A549 (cell line): Measurements from ENCODE around the gene PDSS2. TPM values are rescaled to one million over a fixed set of nuclear protein-coding genes. Genes with fewer than 3 reads are reported as not detected.

Source experiments
- ATAC-seq, 2 experiments: fragments of 200-7000 bp in 1 of 2; fragments of >200 bp in 1 of 2; cut with Nextera tagmentation in 1 of 2; cut with Tn5 transposase in 1 of 2; 3 replicates each; pipeline versions ENCODE4 v1.8.0 to v1.9.1; 2018 to 2020; ENCODE audit warnings: mild to moderate bottlenecking in 1 of 2, moderate library complexity in 1 of 2
- CTCF ChIA-PET: fragments of 300-600 bp; sonication (Branson Sonifier 250); formaldehyde crosslinking; extraction: SDS; loops from one replicate; lab custom pipeline; 2021; ENCODE audit warnings: antibody characterized with exemption, inconsistent platforms; lab: Yijun Ruan, JAX
- POLR2A ChIA-PET: fragments of 350-600 bp; formaldehyde crosslinking; extraction: SDS; loops from one replicate; lab custom pipeline; 2021; ENCODE audit warnings: antibody characterized with exemption, inconsistent platforms; lab: Yijun Ruan, JAX
- DNase-seq, 2 experiments: peaks; one replicate each; pipeline versions ENCODE4 v3.0.0 to v3.0.0-alpha.2; 2011 to 2016; ENCODE audit warnings: low read depth in 1 of 2, low spot score in 1 of 2
- FAIRE-seq: peaks from 2 replicates; lab custom pipeline; 2011; peaks lifted over from hg19 to GRCh38; lab: Jason Lieb, UNC
- H3K27ac ChIP-seq, 2 experiments: fragments of >200 bp; sonication (Bioruptor Twin); formaldehyde crosslinking; 3 replicates each; pipeline ENCODE4 v1.5.1; 2016 to 2017
- H3K4me1 ChIP-seq: fragments of >200 bp; sonication (Bioruptor Twin); formaldehyde crosslinking; 3 replicates; pipeline ENCODE4 v1.6.1; 2016
- H3K4me2 ChIP-seq: fragments of >200 bp; sonication (Bioruptor Twin); formaldehyde crosslinking; 3 replicates; pipeline ENCODE4 v1.6.1; 2016
- H3K4me3 ChIP-seq: fragments of >200 bp; sonication (Bioruptor Twin); formaldehyde crosslinking; 3 replicates; pipeline ENCODE4 v1.5.1; 2016
- H3K9me3 ChIP-seq: fragments of >200 bp; sonication (Bioruptor Twin); formaldehyde crosslinking; 3 replicates; pipeline ENCODE4 v1.6.1; 2016
- ATOH8 ChIP-seq: fragments of 250-450 bp; sonication (Bioruptor Pico); IDR thresholded peaks from 2 replicates; pipeline ENCODE4 v1.5.0; 2020; ENCODE audit warnings: low read depth, mild to moderate bottlenecking, moderate library complexity
- BHLHE40 ChIP-seq: IDR thresholded peaks from 2 replicates; pipeline ENCODE4 v1.6.1; 2012; ENCODE audit warnings: low read depth, low read length, inconsistent platforms
- CBX2 ChIP-seq: fragments of 200-600 bp; sonication (generic); IDR thresholded peaks from 2 replicates; pipeline ENCODE4 v1.6.1; 2016; ENCODE audit warnings: low read depth, mild to moderate bottlenecking, borderline replicate concordance
- CHD2 ChIP-seq: fragments of 150-350 bp; IDR thresholded peaks from 2 replicates; pipeline ENCODE4 v1.6.1; 2014; ENCODE audit warnings: low read length; ENCODE audit not compliant: partially characterized antibody
- CHD4 ChIP-seq: fragments of 200-600 bp; sonication (generic); IDR thresholded peaks from 2 replicates; pipeline ENCODE4 v1.6.1; 2016; ENCODE audit warnings: antibody characterized with exemption, mild to moderate bottlenecking, borderline replicate concordance
- CTCF ChIP-seq: fragments of >200 bp; sonication (Bioruptor Twin); formaldehyde crosslinking; IDR thresholded peaks from 3 replicates; pipeline ENCODE4 v1.5.1; 2016
- EP300 ChIP-seq, 2 experiments: fragments of >200 bp; sonication (Bioruptor Twin); formaldehyde crosslinking; IDR thresholded peaks; 2 replicates in 1 of 2; 3 replicates in 1 of 2; pipeline ENCODE4 v1.6.1; 2016 to 2017
- FOSB ChIP-seq: fragments of 250-450 bp; sonication (Bioruptor Pico); IDR thresholded peaks from 2 replicates; pipeline ENCODE4 v1.5.0; 2020; ENCODE audit warnings: mild to moderate bottlenecking, moderate library complexity
- FOSL2 ChIP-seq, 2 experiments: fragments of 450-650 bp in 1 of 2; fragments of >200 bp in 1 of 2; sonication (Bioruptor Twin) in 1 of 2; formaldehyde crosslinking; IDR thresholded peaks; 2 replicates each; pipeline versions ENCODE4 v1.5.0 to v1.6.1; 2016 to 2020; ENCODE audit warnings: mild to moderate bottlenecking in 1 of 2, moderate library complexity in 1 of 2
- HDAC2 ChIP-seq: fragments of 200-600 bp; sonication (generic); IDR thresholded peaks from 2 replicates; pipeline ENCODE4 v1.6.1; 2016
- HOXB5 ChIP-seq: fragments of 250-450 bp; sonication (Bioruptor Pico); IDR thresholded peaks from 2 replicates; pipeline ENCODE4 v1.5.0; 2020; ENCODE audit warnings: mild to moderate bottlenecking, moderate library complexity
- JUN ChIP-seq, 2 experiments: fragments of >200 bp; sonication (Bioruptor Twin); formaldehyde crosslinking; IDR thresholded peaks; 2 replicates in 1 of 2; 3 replicates in 1 of 2; pipeline ENCODE4 v1.6.1; 2016 to 2017
- JUNB ChIP-seq: fragments of >200 bp; sonication (Bioruptor Twin); formaldehyde crosslinking; IDR thresholded peaks from 2 replicates; pipeline ENCODE4 v1.6.1; 2016
- KDM1A ChIP-seq: fragments of 200-600 bp; sonication (generic); IDR thresholded peaks from 2 replicates; pipeline ENCODE4 v1.6.1; 2016; ENCODE audit warnings: low read depth, mild to moderate bottlenecking
- KDM5A ChIP-seq: fragments of 200-600 bp; sonication (generic); IDR thresholded peaks from 2 replicates; pipeline ENCODE4 v1.6.1; 2016; ENCODE audit warnings: antibody characterized with exemption, mild to moderate bottlenecking
- MAFK ChIP-seq: fragments of 450-650 bp; IDR thresholded peaks from 2 replicates; pipeline ENCODE4 v1.6.1; 2014; ENCODE audit not compliant: partially characterized antibody
- NFE2L2 ChIP-seq: fragments of 150-350 bp; conservative IDR thresholded peaks from 2 replicates; pipeline ENCODE4 v1.6.1; 2014; ENCODE audit warnings: low read length
- NPAS2 ChIP-seq: fragments of 250-450 bp; sonication (Bioruptor Pico); IDR thresholded peaks from 2 replicates; pipeline ENCODE4 v1.8.0; 2022; ENCODE audit warnings: mild to moderate bottlenecking, moderate library complexity, borderline replicate concordance
- PBX3 ChIP-seq: IDR thresholded peaks from 2 replicates; pipeline ENCODE4 v1.6.1; 2012
- POLR2AphosphoS2 ChIP-seq: conservative IDR thresholded peaks from 2 replicates; pipeline ENCODE4 v1.6.1; 2012; ENCODE audit warnings: low read length, improper control_type of control experiment, inconsistent platforms
- RAD21 ChIP-seq, 2 experiments: fragments of >200 bp in 1 of 2; sonication (Bioruptor Twin) in 1 of 2; formaldehyde crosslinking in 1 of 2; IDR thresholded peaks in 1 of 2; conservative IDR thresholded peaks in 1 of 2; 2 replicates in 1 of 2; 3 replicates in 1 of 2; pipeline ENCODE4 v1.6.1; 2012 to 2018; ENCODE audit warnings: inconsistent platforms in 1 of 2
- RARB ChIP-seq: fragments of 250-450 bp; sonication (Bioruptor Pico); IDR thresholded peaks from 2 replicates; pipeline ENCODE4 v1.8.0; 2021; ENCODE audit warnings: mild to moderate bottlenecking, moderate library complexity
- RFX5 ChIP-seq: fragments of 450-650 bp; IDR thresholded peaks from 2 replicates; pipeline ENCODE4 v1.7.1; 2014; ENCODE audit warnings: antibody characterized with exemption, mild to moderate bottlenecking, moderate library complexity
- RNF2 ChIP-seq: fragments of 200-600 bp; sonication (generic); IDR thresholded peaks from 2 replicates; pipeline ENCODE4 v1.6.1; 2016; ENCODE audit warnings: low read depth, mild to moderate bottlenecking, antibody characterized with exemption, moderate library complexity, borderline replicate concordance
- SMC3 ChIP-seq: fragments of >200 bp; sonication (Bioruptor Twin); formaldehyde crosslinking; IDR thresholded peaks from 3 replicates; pipeline ENCODE4 v1.6.1; 2018; ENCODE audit warnings: inconsistent platforms
- SREBF2 ChIP-seq: fragments of 450-650 bp; IDR thresholded peaks from 2 replicates; pipeline ENCODE4 v1.6.1; 2014; ENCODE audit warnings: mild to moderate bottlenecking, moderate library complexity
- TFCP2L1 ChIP-seq: fragments of 250-450 bp; sonication (Bioruptor Pico); IDR thresholded peaks from 2 replicates; pipeline ENCODE4 v1.5.0; 2021; ENCODE audit warnings: mild to moderate bottlenecking
- TP53 ChIP-seq: fragments of 250-450 bp; sonication (Bioruptor Pico); IDR thresholded peaks from 2 replicates; pipeline ENCODE4 v1.5.0; 2021; ENCODE audit warnings: mild to moderate bottlenecking, moderate library complexity
- ZFP36 ChIP-seq: fragments of 450-650 bp; IDR thresholded peaks from 2 replicates; pipeline ENCODE4 v1.6.1; 2014; ENCODE audit warnings: borderline replicate concordance; ENCODE audit not compliant: partially characterized antibody
- ZNF302 ChIP-seq: fragments of 250-450 bp; sonication (Bioruptor Pico); IDR thresholded peaks from 2 replicates; pipeline ENCODE4 v1.9.0; 2021; ENCODE audit warnings: inconsistent platforms, mild to moderate bottlenecking, moderate library complexity
- ZSCAN20 ChIP-seq: fragments of 250-450 bp; sonication (Bioruptor Pico); IDR thresholded peaks from 2 replicates; pipeline ENCODE4 v1.8.0; 2022; ENCODE audit warnings: mild to moderate bottlenecking, moderate library complexity
- WGBS: methylation state at CpG from one replicate; pipeline ENCODE4 v1.1.6; 2017; ENCODE audit errors: missing lambda C conversion rate; 5-methylcytosine and 5-hydroxymethylcytosine counted together
- polyA plus RNA-seq, 4 experiments: library from polyadenylated mRNA; depleted of rRNA in 3 of 4; stranded (reverse); fragments of >200 nt; fragmentation: RNase III in 1 of 4; extraction: RNeasy Plus Mini Kit Qiagen cat#74134 plus additional on column Dnase treatment in 1 of 4; gene quantifications; 2 replicates in 3 of 4; 3 replicates in 1 of 4; pipeline ENCODE4 v1.2.3, GENCODE V29; 2011 to 2017

The PDSS2 gene
- polyA plus RNA-seq, 2 of the 4 experiments (the other 2 are of a cell fraction) = 7.2 to 17.3 TPM

- DNase-seq (no peak), FAIRE-seq (no peak), ATAC-seq (no peak)
- POLR2A ChIA-PET = no interaction called here
- no peak overlapping the region for H3K4me3 ChIP-seq
- H3K4me1 ChIP-seq = no peaks in the 10 kb centered on the region
- CTCF ChIA-PET = no interaction called here
- TF ChIP-seq RARB (no peak), ZSCAN20 (CRISPR knock-in tag) (no peak), CTCF (no peak), CBX2 (no peak)
- TF ChIP-seq, all 56 proteins: peak for 0
- 80% methylated on average over 4 of the region's 4 CpGs for WGBS
- H3K27ac ChIP-seq = no peak overlapping the region
- no peaks in the 10 kb centered on the region for H3K9me3 ChIP-seq
- no peak overlapping the region for H3K4me2 ChIP-seq
Measured at GRCh38 chr6:107107791-107108190, 351.6 kb downstream of the PDSS2 start.

GRCh38 chr6:107106165-107106564, 353.2 kb downstream of the PDSS2 start:
- no peaks in the 10 kb centered on the region for H3K4me1 ChIP-seq
- TF ChIP-seq HOXB5 (CRISPR knock-in tag) = no peak
- TF ChIP-seq EP300 (IDR thresholded peaks at IDR 0.05) = no peak
- no peak for TF ChIP-seq JUN (IDR thresholded peaks at IDR 0.05)
- no peak for TF ChIP-seq CHD2
- no peak for TF ChIP-seq JUNB
- TF ChIP-seq RAD21 (conservative IDR thresholded peaks at IDR 0.05 in 1 of 2, IDR thresholded peaks at IDR 0.05 in 1 of 2) = no peak
- no peak for TF ChIP-seq ZFP36
- no peak for TF ChIP-seq NFE2L2
- no peak for TF ChIP-seq TFCP2L1 (CRISPR knock-in tag)
- no peak for TF ChIP-seq FOSB (CRISPR knock-in tag)
- TF ChIP-seq FOSL2 (IDR thresholded peaks at IDR 0.05) = no peak
- no peak for TF ChIP-seq FOSL2 (CRISPR knock-in tag; IDR thresholded peaks at IDR 0.05)
- TF ChIP-seq TP53 (CRISPR knock-in tag) = no peak
- no peak for TF ChIP-seq CHD4
- TF ChIP-seq HDAC2 = no peak
- CTCF ChIA-PET = no interaction called here
- H3K4me2 ChIP-seq = no peak overlapping the region
- POLR2A ChIA-PET = no interaction called here
- no peak for DNase-seq
- WGBS = 83% methylated on average over 1 of the region's 3 CpGs
- no peaks in the 10 kb centered on the region for H3K9me3 ChIP-seq
- no peak overlapping the region for H3K4me3 ChIP-seq
- ATAC-seq = no peak
- no peak overlapping the region for H3K27ac ChIP-seq
- no peak for FAIRE-seq

- FAIRE-seq = no peak
Measured at GRCh38 chr6:107105511-107106116, 353.8 kb downstream of the PDSS2 start.

GRCh38 chr6:107103082-107103481, 356.3 kb downstream of the PDSS2 start:
- Histone ChIP-seq H3K27ac (no peak overlapping the region), H3K4me1 (no peaks in the 10 kb centered on the region), H3K4me3 (no peak overlapping the region), H3K4me2 (no peak overlapping the region), H3K9me3 (no peaks in the 10 kb centered on the region)
- 99% methylated on average over 6 of the region's 6 CpGs for WGBS
- DNase-seq (no peak), ATAC-seq (no peak), FAIRE-seq (no peak)
- POLR2A ChIA-PET = no interaction called here
- CTCF ChIA-PET = interaction anchor here (0.8 kb wide), 1 partner anchor 11 kb away, joined by 4 read pairs; no protein-coding TSS in a partner anchor
- TF ChIP-seq CHD4 = no peak
- TF ChIP-seq SREBF2 = no peak
- no peak for TF ChIP-seq NPAS2
- no peak for TF ChIP-seq SMC3
- no peak for TF ChIP-seq RNF2
- no peak for TF ChIP-seq RFX5
- TF ChIP-seq PBX3 = no peak
- TF ChIP-seq ZNF302 (CRISPR knock-in tag) = no peak
- no peak for TF ChIP-seq ATOH8 (CRISPR knock-in tag)

More at GRCh38 chr6:107105511-107106116, 353.8 kb downstream of the PDSS2 start:
- WGBS = 89% methylated on average over 5 of the region's 7 CpGs
- H3K4me1 ChIP-seq = no peaks in the 10 kb centered on the region
- H3K9me3 ChIP-seq = no peaks in the 10 kb centered on the region
- TF ChIP-seq KDM1A (no peak), KDM5A (no peak), POLR2AphosphoS2 (no peak), BHLHE40 (no peak), HOXB5 (CRISPR knock-in tag) (no peak), MAFK (no peak), EP300 (IDR thresholded peaks at IDR 0.05) (no peak)
- no peak overlapping the region for H3K27ac ChIP-seq
- H3K4me3 ChIP-seq = no peak overlapping the region
- DNase-seq = no peak
- ChIA-PET CTCF (no interaction called here), POLR2A (no interaction called here)
- H3K4me2 ChIP-seq = no peak overlapping the region
- ATAC-seq = no peak
